ENCODE measurements around the gene ARG2.

Gene ARG2

GRCh38 chr14:67698179-67698578 lies 78.5 kb downstream of the ARG2 start:
- TF ChIP-seq CTCF (IDR thresholded peaks at IDR 0.05; ENCODE audit: poor library complexity, severe bottlenecking) = no peak
- H3K27me3 ChIP-seq (ENCODE audit: insufficient read depth, poor library complexity, severe bottlenecking) = no peaks in the 10 kb centered on the region
- ATAC-seq (ENCODE audit: low read depth) = no peak
- H3K36me3 ChIP-seq (ENCODE audit: low read depth) = peaks cover 9% of the 10 kb centered on the region
- H3K4me1 ChIP-seq (ENCODE audit: insufficient read depth, poor library complexity, severe bottlenecking) = peaks cover 18% of the 10 kb centered on the region
- no peak for DNase-seq (ENCODE audit: low spot score)
- H3K27ac ChIP-seq (ENCODE audit: poor library complexity, severe bottlenecking) = no peak overlapping the region
- H3K4me3 ChIP-seq (ENCODE audit: severe bottlenecking) = no peak overlapping the region
- H3K9me3 ChIP-seq (ENCODE audit: severe bottlenecking) = no peaks in the 10 kb centered on the region

Data from RWPE2 (cell line).